Calu3 (cell line): ENCODE measurements around the gene RPS26. TPM values are rescaled to one million over a fixed set of nuclear protein-coding genes. Genes with fewer than 3 reads are reported as not detected.
"Not testable (repeated sequence)": the region's sequence is repeated elsewhere in the genome, so short reads cannot be mapped to it uniquely, and the experiment has no call there.

ENCODE experiments used
- BruUV-seq: library from RNA; stranded (reverse); fragments of 400-500 nt; replicated peaks from 2 replicates; lab custom pipeline; 2021; lab: Mats Ljungman, UMichigan
- CTCF ChIA-PET: fragments of 300-600 bp; sonication (Branson Sonifier 250); formaldehyde crosslinking; loops from one replicate; lab custom pipeline; 2022; ENCODE audit warnings: antibody characterized with exemption; lab: Charles Lee
- DNase-seq: peaks from one replicate; pipeline ENCODE4 v3.0.0; 2022
- H3K27ac Mint-ChIP-seq: one replicate; pipeline ENCODE4 v1.8.0; 2022; ENCODE audit warnings: mixed read lengths; ENCODE audit not compliant: unreplicated experiment
- H3K27me3 Mint-ChIP-seq: one replicate; pipeline ENCODE4 v1.8.0; 2022; ENCODE audit warnings: mixed read lengths; ENCODE audit not compliant: unreplicated experiment
- H3K36me3 Mint-ChIP-seq: one replicate; pipeline ENCODE4 v1.8.0; 2022; ENCODE audit warnings: mild to moderate bottlenecking, moderate library complexity, mixed read lengths; ENCODE audit not compliant: insufficient read depth, unreplicated experiment
- H3K4me1 Mint-ChIP-seq: one replicate; pipeline ENCODE4 v1.8.0; 2022; ENCODE audit warnings: mild to moderate bottlenecking, low read depth, mixed read lengths; ENCODE audit not compliant: unreplicated experiment
- H3K4me3 Mint-ChIP-seq: one replicate; pipeline ENCODE4 v1.8.0; 2022; ENCODE audit warnings: mild to moderate bottlenecking, low read depth, moderate library complexity, mixed read lengths; ENCODE audit not compliant: unreplicated experiment
- H3K9me3 Mint-ChIP-seq: one replicate; pipeline ENCODE4 v1.8.0; 2022; ENCODE audit warnings: low read depth, mixed read lengths; ENCODE audit not compliant: unreplicated experiment
- intact Hi-C: fragments of 100-400 bp; cut with micrococcal nuclease; formaldehyde crosslinking; loops from one replicate; pipeline ENCODE4 v1.10.0; 2022; ENCODE audit not compliant: unreplicated experiment
- total RNA-seq: library from RNA; stranded (reverse); gene quantifications from 2 replicates; pipeline ENCODE4 v1.2.3, GENCODE V29; 2022
- TF ChIP-seq, protein P1 (sequence below): fragments of 200-600 bp; IDR thresholded peaks from one replicate; pipeline ENCODE4 v1.8.0; 2022; ENCODE audit warnings: antibody characterized with exemption; ENCODE audit not compliant: unreplicated experiment

RPS26 gene
- total RNA-seq, 1 experiment from 2014 or later, result 50.7 TPM

DNA sequence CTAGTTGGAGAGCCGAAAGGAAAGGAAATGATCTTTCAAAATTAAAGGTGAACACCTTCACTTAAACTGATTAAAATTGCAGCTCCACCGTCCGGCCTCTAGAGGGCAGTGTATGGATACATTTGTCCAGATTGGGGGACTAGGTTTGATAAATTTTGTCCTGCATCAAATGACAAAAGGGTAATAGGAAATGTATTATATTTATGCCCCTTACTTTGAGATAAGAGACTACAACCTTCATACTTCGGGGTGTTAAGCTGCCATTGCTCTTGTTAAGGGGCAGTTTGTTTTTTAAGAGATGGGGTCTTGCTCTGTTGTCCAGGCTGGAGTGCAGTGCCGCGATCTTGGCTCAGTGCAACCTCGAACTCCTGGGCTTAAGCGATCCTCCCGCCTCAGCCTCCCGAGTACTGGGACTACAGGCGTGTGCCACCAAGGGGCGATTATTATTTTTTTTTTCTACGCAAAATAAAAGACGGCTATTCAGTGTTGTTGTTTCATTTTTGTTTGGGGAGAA is 45.5 kb upstream of the RPS26 start:
- CTCF ChIA-PET, result interaction anchor here (0.6 to 2.7 kb wide), 12 partner anchors 11 to 389 kb away, joined by 3 to 46 read pairs (median 6); partner anchors contain the start of gene RAB5B
- Mint-ChIP-seq H3K36me3 (peaks cover 50% of the 10 kb centered on the region), H3K27me3 (no peaks in the 10 kb centered on the region)

DNA sequence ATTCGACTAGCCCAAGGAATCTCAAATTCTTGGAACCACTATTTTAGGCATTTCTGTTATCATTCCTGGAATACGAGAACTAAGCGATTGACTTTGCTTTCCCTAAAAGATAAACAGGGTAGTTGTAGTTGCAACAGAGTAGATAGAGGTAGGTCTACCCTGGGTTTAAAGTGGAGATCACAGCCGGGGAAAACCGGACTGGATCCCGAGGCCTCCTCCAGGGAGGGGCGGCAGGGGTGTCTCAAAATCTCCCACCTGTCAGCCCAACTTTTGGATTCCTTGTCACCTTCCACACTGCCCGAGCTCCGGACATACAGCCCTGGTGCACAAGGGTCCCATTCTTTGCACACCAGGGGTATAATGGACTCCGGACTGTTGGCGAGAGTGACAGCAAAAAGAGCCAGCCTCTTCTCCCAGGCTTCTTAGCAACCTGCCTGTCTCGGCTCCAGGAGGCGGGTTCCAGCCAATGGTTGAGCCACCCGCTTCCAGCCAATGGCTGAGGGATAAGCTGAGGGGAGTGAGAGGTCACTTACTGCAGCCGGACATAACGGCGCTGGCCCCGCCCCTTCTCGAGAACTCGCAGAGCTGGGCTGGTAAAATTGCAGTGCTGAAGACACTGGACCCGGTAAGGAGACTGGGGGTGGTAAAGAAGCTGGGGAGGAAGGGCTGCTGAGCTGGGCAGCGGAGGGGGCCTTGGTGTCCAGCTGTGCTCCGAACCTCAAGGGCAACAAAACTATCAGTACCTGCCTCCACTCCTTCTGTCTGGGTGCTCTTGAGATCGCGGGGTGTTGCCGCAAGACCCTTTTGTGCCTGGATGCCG is 44.8 kb upstream of the RPS26 start, which contains the start of gene SUOX:
Gene SUOX (plus strand): TSS at position 562 of the 820 bp plus-strand sequence. CDS start 4,946 bp downstream, outside the sequence.
- DNase-seq, result peak; percentile 97
- H3K4me1 Mint-ChIP-seq, result peaks cover 36% of the 10 kb centered on the region
- peak within 1 kb of the TSS; percentile 90 for H3K4me3 Mint-ChIP-seq
- TF ChIP-seq, protein P1, sequence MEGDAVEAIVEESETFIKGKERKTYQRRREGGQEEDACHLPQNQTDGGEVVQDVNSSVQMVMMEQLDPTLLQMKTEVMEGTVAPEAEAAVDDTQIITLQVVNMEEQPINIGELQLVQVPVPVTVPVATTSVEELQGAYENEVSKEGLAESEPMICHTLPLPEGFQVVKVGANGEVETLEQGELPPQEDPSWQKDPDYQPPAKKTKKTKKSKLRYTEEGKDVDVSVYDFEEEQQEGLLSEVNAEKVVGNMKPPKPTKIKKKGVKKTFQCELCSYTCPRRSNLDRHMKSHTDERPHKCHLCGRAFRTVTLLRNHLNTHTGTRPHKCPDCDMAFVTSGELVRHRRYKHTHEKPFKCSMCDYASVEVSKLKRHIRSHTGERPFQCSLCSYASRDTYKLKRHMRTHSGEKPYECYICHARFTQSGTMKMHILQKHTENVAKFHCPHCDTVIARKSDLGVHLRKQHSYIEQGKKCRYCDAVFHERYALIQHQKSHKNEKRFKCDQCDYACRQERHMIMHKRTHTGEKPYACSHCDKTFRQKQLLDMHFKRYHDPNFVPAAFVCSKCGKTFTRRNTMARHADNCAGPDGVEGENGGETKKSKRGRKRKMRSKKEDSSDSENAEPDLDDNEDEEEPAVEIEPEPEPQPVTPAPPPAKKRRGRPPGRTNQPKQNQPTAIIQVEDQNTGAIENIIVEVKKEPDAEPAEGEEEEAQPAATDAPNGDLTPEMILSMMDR, result no peak
- intact Hi-C loops, result loop anchor here (1.0 to 2.0 kb wide), 4 partner anchors 32 to 122 kb away; partner anchors contain the start of genes DGKA, RPS26 and ZC3H10
- H3K27ac Mint-ChIP-seq, result peak within 1 kb of the TSS; percentile 91
- H3K9me3 Mint-ChIP-seq, result no peaks in the 10 kb centered on the region
- BruUV-seq, result no TSS peak
- no peaks in the 10 kb centered on the region for H3K27me3 Mint-ChIP-seq
- peaks cover 44% of the 10 kb centered on the region for H3K36me3 Mint-ChIP-seq
- CTCF ChIA-PET, result interaction anchor here (0.7 to 2.7 kb wide), 10 partner anchors 10 to 363 kb away, joined by 3 to 46 read pairs (median 6); partner anchors contain the start of genes RAB5B and STAT2

More for the DNA sequence above, 45.5 kb upstream of the RPS26 start:
- DNase-seq, result peak; percentile 76
- TF ChIP-seq, protein P1, result peak; percentile 63
- peak overlapping the region; percentile 90 for H3K4me3 Mint-ChIP-seq
- peaks cover 29% of the 10 kb centered on the region for H3K4me1 Mint-ChIP-seq
- no peaks in the 10 kb centered on the region for H3K9me3 Mint-ChIP-seq
- peak overlapping the region; percentile 91 for H3K27ac Mint-ChIP-seq
- no TSS peak for BruUV-seq
- intact Hi-C loops, result loop anchor here (1.0 to 2.0 kb wide), 4 partner anchors 33 to 123 kb away; partner anchors contain the start of genes DGKA, RPS26 and ZC3H10

DNA sequence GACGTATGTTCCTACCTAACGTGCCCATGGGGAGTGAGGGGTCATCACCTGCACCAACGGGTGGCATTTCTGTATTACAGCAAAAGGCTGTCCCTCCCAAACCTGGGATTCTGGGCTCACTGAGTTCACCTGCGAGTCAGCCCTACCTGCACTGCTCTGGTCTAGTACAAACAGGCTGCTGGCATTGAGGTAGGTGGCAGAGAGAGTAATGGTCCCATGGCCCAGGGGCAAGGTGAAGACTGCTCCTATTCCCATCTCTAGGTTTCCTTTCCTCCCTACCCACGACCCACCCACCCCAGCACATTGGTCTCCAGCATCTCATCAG is 44.2 kb upstream of the RPS26 start:
- Mint-ChIP-seq H3K4me3 (peak overlapping the region; percentile 90), H3K27ac (peak overlapping the region; percentile 91), H3K9me3 (no peaks in the 10 kb centered on the region), H3K4me1 (peaks cover 37% of the 10 kb centered on the region), H3K36me3 (peaks cover 42% of the 10 kb centered on the region), H3K27me3 (no peaks in the 10 kb centered on the region)
- CTCF ChIA-PET, result interaction anchor here (0.7 to 2.7 kb wide), 8 partner anchors 10 to 363 kb away, joined by 3 to 46 read pairs (median 8); partner anchors contain the start of genes RAB5B and STAT2
- TSS peak; percentile 12 for BruUV-seq
- TF ChIP-seq, protein P1, result no peak
- intact Hi-C loops, result loop anchor here (2.0 kb wide), 2 partner anchors 67 to 121 kb away; partner anchors contain the start of genes DGKA and ZC3H10
- DNase-seq, result peak; percentile 17

DNA sequence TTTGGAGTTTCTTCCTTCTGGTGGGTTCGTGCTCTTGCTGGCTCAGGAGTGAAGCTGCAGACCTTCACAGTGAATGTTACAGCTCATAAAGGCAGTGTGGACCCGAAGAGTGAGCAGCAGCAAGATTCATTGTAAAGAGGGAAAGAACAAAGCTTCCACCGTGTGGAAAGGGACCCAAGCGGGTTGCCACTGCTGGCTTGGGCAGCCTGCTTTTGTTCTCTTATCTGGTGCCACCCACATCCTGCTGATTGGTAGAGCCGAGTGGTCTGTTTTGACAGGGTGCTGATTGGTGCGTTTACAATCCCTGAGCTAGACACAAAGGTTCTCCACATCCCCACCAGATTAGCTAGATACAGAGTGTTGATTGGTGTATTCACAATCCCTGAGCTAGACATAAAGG is 42.2 kb upstream of the RPS26 start:
- H3K4me3 Mint-ChIP-seq, CTCF ChIA-PET, H3K9me3 Mint-ChIP-seq, intact Hi-C loops, DNase-seq, H3K27ac Mint-ChIP-seq, BruUV-seq, H3K27me3 Mint-ChIP-seq: not testable (repeated sequence)
- peaks cover 23% of the 10 kb centered on the region for H3K4me1 Mint-ChIP-seq
- H3K36me3 Mint-ChIP-seq, result peaks cover 35% of the 10 kb centered on the region

DNA sequence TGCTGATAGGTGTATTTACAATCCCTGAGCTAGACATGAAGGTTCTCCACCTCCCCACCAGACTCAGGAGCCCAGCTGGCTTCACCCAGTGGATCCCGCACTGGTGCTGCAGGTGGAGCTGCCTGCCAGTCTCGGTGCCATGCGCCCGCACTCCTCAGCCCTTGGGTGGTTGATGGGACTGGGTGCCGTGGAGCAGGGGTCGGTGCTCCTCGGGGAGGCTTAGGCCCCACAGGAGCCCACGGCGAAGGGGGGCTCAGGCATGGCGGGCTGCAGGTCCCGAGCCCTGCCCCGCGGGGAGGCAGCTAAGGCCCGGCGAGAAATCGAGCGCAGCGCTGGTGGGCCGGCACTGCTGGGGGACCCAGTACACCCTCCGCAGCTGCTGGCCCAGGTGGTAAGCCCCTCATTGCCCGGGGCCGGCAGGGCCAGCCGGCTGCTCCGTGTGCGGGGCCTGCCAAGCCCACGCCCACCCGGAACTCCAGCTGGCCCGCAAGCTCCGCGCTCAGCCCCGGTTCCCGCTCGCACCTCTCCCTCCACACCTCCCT is 41.6 kb upstream of the RPS26 start:
- H3K9me3 Mint-ChIP-seq, DNase-seq, BruUV-seq, H3K4me3 Mint-ChIP-seq, intact Hi-C loops, CTCF ChIA-PET, H3K27ac Mint-ChIP-seq, H3K27me3 Mint-ChIP-seq: not testable (repeated sequence)
- Mint-ChIP-seq H3K4me1 (peaks cover 23% of the 10 kb centered on the region), H3K36me3 (peaks cover 36% of the 10 kb centered on the region)
